Activated CD8-positive, alpha-beta memory T cell treated with anti-CD3 and anti-CD28 coated beads, Interleukin-2, amount 50 U/mL, for 48 hours (primary cell): ENCODE measurements around the gene FLAD1.
"Not testable (repeated sequence)": the region's sequence is repeated elsewhere in the genome, so short reads cannot be mapped to it uniquely, and the experiment has no call there.

Source experiments
- DNase-seq: peaks from one replicate; pipeline ENCODE4 v3.0.0-alpha.2; 2020

The FLAD1 gene

GRCh38 chr1:154969860-154970452, 13.2 kb upstream of the FLAD1 start:
- no peak for DNase-seq

- peak; percentile 71 for DNase-seq
Measured at GRCh38 chr1:154970631-154971340, 12.4 kb upstream of the FLAD1 start, which contains the start of gene SHC1. SHC1 (minus strand) TSS chr1:154970747; CDS start chr1:154970526, 221 bp downstream.

GRCh38 chr1:154971341-154971998, 11.7 kb upstream of the FLAD1 start:
- no peak for DNase-seq

GRCh38 chr1:154972213-154972516, 11.0 kb upstream of the FLAD1 start:
- DNase-seq: no peak

- no peak for DNase-seq
Measured at GRCh38 chr1:154972517-154973343, 10.4 kb upstream of the FLAD1 start.

GRCh38 chr1:154973344-154974101, 9.6 kb upstream of the FLAD1 start:
- peak; percentile 98 for DNase-seq

GRCh38 chr1:154974102-154974807, 8.9 kb upstream of the FLAD1 start, which contains the start of gene CKS1B:
CKS1B (plus strand) TSS chr1:154974681; CDS start chr1:154974746, 65 bp downstream.
- peak; percentile 94 for DNase-seq

GRCh38 chr1:154974808-154975408, 8.2 kb upstream of the FLAD1 start:
- peak; percentile 96 for DNase-seq

- DNase-seq: peak; percentile 81
Measured at GRCh38 chr1:154975409-154976059, 7.6 kb upstream of the FLAD1 start.

- DNase-seq: not testable (repeated sequence)
Measured at GRCh38 chr1:154977762-154978161, 5.4 kb upstream of the FLAD1 start.

- no peak for DNase-seq
Measured at GRCh38 chr1:154978360-154978759, 4.8 kb upstream of the FLAD1 start.

- no peak for DNase-seq
Measured at GRCh38 chr1:154982341-154982740, 803 bp upstream of the FLAD1 start.

GRCh38 chr1:154983776-154984466, 777 bp downstream of the FLAD1 start:
- no peak for DNase-seq

GRCh38 chr1:154986736-154987135, 3.6 kb downstream of the FLAD1 start:
- DNase-seq: not testable (repeated sequence)

GRCh38 chr1:154987326-154987725, 4.2 kb downstream of the FLAD1 start:
- no peak for DNase-seq

GRCh38 chr1:154988058-154988954, 5.2 kb downstream of the FLAD1 start:
- no peak for DNase-seq

GRCh38 chr1:154989195-154989860, 6.2 kb downstream of the FLAD1 start:
- no peak for DNase-seq

GRCh38 chr1:154990276-154990675, 7.1 kb downstream of the FLAD1 start:
- DNase-seq: no peak
